BJ (cell line): Measurements from ENCODE around the gene PPP1R14C. TPM values are rescaled to one million over a fixed set of nuclear protein-coding genes. Genes with fewer than 3 reads are reported as not detected.
"Not testable (repeated sequence)": the region's sequence is repeated elsewhere in the genome, so short reads cannot be mapped to it uniquely, and the experiment has no call there.

ENCODE experiments used
- CTCF ChIA-PET: fragments of 350-600 bp; formaldehyde crosslinking; extraction: SDS; loops from one replicate; lab custom pipeline; 2021; ENCODE audit warnings: antibody characterized with exemption, inconsistent platforms; lab: Yijun Ruan, JAX
- POLR2A ChIA-PET: fragments of 300-600 bp; sonication (Branson Sonifier 250); formaldehyde crosslinking; extraction: SDS; loops from one replicate; lab custom pipeline; 2021; ENCODE audit warnings: antibody characterized with exemption; lab: Charles Lee
- DNase-seq: peaks from one replicate; pipeline ENCODE4 v3.0.0-alpha.2; 2011; ENCODE audit warnings: low read depth
- H3K27me3 ChIP-seq: 2 replicates; pipeline ENCODE4 v1.6.0; 2011; ENCODE audit warnings: low read length; ENCODE audit not compliant: control insufficient read depth, insufficient read depth
- H3K36me3 ChIP-seq: 2 replicates; pipeline ENCODE4 v1.5.1; 2011; ENCODE audit warnings: low read length; ENCODE audit not compliant: control insufficient read depth, insufficient read depth
- H3K4me3 ChIP-seq: 2 replicates; pipeline ENCODE4 v1.5.1; 2011; ENCODE audit warnings: low read depth, mild to moderate bottlenecking, control low read depth, low read length
- polyA plus RNA-seq: library from polyadenylated mRNA; depleted of rRNA; stranded (reverse); fragments of >200 nt; gene quantifications from 2 replicates; pipeline ENCODE4 v1.2.3, GENCODE V29; 2011
- TF ChIP-seq, protein P1 (sequence below): IDR thresholded peaks from 2 replicates; pipeline ENCODE4 v1.5.1; 2011; ENCODE audit warnings: low read depth, mild to moderate bottlenecking, control low read depth, inconsistent platforms, low read length, moderate library complexity; ENCODE audit not compliant: insufficient read depth

The PPP1R14C gene
- polyA plus RNA-seq, 1 experiment, result 0.05 TPM

DNA sequence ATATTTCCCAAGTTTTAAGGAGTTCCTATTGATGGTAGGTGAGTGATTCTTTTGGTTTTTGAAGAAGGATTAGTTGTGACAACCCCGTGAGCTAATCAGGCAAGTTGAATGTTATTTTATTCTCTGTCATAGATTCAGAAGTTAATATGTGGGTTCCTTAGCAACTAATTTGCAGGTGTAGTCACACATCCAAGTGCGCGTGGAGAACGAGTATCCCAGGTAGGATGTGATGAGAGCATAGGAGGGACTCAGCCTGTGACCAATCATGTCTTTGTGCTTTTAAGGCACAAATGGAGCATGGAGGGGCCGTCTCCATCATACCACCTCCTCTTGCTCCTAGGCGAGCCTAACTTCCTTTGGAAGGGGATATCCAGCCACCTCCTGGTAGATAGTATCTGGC, 41.1 kb downstream of the PPP1R14C start:
- TF ChIP-seq, protein P1, sequence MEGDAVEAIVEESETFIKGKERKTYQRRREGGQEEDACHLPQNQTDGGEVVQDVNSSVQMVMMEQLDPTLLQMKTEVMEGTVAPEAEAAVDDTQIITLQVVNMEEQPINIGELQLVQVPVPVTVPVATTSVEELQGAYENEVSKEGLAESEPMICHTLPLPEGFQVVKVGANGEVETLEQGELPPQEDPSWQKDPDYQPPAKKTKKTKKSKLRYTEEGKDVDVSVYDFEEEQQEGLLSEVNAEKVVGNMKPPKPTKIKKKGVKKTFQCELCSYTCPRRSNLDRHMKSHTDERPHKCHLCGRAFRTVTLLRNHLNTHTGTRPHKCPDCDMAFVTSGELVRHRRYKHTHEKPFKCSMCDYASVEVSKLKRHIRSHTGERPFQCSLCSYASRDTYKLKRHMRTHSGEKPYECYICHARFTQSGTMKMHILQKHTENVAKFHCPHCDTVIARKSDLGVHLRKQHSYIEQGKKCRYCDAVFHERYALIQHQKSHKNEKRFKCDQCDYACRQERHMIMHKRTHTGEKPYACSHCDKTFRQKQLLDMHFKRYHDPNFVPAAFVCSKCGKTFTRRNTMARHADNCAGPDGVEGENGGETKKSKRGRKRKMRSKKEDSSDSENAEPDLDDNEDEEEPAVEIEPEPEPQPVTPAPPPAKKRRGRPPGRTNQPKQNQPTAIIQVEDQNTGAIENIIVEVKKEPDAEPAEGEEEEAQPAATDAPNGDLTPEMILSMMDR, result no peak
- no peak for DNase-seq
- POLR2A ChIA-PET, result no interaction called here
- Histone ChIP-seq H3K4me3 (no peak overlapping the region), H3K36me3 (no peaks in the 10 kb centered on the region; the same call in 1 of the 2 replicates), H3K27me3 (no peaks in the 10 kb centered on the region)
- CTCF ChIA-PET, result no interaction called here

DNA sequence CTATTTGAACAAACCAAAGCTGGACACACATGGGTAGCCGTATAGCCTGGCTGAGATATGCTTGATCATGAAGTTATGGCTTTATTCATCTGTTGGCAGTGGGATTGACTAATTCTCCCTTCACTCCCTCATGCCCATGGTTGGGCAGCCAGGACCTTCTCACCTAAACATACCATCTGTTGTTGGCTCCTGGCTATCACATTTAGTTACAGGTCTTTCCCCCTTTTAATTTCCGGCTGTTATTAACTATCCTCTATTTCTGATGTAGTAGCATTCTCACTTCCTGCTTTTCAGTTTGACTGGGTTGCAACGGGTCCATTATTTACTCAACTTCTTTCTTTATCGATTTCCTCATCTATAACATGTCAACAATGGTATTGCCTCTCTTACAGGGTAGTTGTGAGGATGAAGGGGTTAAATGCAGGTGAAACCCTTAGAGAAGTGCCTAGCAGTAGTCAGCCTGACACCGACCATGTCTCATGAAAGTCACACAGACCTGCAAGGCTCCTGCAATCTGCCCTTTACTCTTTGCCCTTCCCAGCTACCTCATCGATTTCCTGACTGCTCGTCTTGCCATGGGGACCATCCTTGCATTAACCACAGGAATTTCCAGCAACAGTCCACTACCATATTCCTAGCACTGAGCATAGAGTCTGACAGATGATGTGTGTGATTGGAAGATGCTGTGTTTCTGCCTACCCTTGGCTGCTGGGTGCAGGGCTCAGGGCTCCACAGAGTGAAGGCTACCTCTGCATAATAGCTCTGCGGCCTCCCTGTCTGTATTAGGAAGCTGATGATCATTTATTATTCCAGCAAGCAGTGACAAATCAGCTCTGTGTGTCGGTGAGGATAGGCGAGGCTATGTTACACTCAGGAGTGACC, 42.2 kb downstream of the PPP1R14C start:
- CTCF ChIA-PET, result no interaction called here

DNA sequence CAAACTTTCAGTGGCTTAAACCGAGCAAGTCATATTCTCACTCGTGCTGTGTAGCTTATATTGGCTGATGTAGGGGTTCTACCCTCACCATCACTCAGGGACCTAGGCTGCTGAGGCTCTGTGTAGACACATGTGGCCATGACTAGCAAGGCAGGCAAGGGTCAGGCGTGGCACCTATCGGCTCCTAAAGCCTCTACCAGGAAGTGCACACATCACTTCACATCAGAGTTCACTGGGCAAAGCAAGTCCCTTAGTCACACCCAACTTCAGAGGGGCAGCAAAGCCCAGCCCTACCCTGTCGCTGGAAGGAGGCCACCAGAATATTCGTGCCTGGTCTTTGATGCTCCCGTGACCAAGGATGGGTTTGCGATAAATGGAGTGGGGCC, 42.9 kb downstream of the PPP1R14C start:
- ChIA-PET POLR2A (no interaction called here), CTCF (no interaction called here)
- DNase-seq, result no peak
- TF ChIP-seq, protein P1, result no peak
- Histone ChIP-seq H3K4me3 (no peak overlapping the region), H3K36me3 (no peaks in the 10 kb centered on the region; the same call in 1 of the 2 replicates), H3K27me3 (no peaks in the 10 kb centered on the region)

More for the DNA sequence above, 42.2 kb downstream of the PPP1R14C start:
- POLR2A ChIA-PET, result no interaction called here
- H3K4me3 ChIP-seq, result no peak overlapping the region
- no peaks in the 10 kb centered on the region; the same call in 1 of the 2 replicates for H3K36me3 ChIP-seq
- H3K27me3 ChIP-seq, result no peaks in the 10 kb centered on the region
- TF ChIP-seq, protein P1, result no peak
- DNase-seq, result no peak

DNA sequence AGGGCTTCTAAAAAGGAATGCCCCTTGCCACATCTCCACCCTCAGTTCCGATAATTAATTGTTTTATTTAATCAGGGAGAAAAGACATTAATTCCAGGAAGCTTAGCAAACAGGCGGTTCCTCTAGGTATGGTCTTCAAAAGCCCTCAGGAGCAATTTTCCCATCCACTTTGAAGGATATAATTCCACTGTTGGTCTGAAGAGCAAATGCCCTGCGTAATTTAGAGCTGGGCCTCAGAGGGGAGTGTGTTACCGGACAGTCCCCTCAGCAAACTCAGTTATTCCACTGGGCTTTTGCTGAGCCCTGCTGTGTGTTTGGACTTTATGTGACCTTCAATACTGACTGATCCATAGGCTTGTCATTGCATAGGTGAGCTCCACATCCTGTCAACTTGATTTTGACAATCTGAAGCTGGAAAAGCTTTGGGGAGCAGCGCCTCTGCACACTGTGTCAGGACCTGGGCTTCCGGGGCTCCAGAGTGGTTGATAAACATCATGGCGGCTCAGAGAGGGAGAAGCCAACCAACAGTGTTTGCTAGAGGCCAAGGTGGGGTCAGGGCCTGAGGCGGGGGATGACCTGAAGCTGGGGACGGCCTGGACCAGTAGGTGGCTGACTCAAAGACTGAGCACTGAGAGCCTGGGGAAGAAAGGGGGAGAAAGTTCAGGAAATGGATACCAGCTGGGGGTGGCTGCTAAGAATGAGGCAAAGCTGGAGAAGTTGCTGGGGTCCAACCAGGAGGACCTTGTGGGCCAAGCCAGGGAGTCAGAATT, 43.5 kb downstream of the PPP1R14C start:
- Histone ChIP-seq H3K27me3 (no peaks in the 10 kb centered on the region), H3K4me3 (no peak overlapping the region), H3K36me3 (no peaks in the 10 kb centered on the region; the same call in 1 of the 2 replicates)
- no peak for DNase-seq
- ChIA-PET CTCF (interaction anchor here (0.5 kb wide), 1 partner anchor 28 kb away, joined by 3 read pairs; no protein-coding TSS in a partner anchor), POLR2A (no interaction called here)
- TF ChIP-seq, protein P1, result no peak

DNA sequence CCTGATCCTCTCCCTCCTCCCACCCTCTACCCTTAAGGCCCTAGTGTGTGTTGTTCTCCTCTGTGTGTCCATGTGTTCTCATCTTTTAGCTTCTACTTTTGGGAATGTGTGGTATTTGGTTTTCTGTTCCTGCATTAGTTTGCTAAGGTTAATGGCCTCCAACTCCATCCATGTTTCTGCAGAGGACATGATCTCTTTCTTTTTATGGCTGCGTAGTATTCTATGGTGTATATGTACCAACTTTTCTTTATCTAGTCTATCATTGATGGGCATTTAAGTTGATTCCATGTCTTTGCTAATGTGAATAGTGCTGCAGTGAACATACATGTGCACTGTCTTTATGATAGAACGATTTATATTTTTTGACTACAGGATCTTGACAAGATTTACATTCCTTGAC, 44.6 kb downstream of the PPP1R14C start:
- POLR2A ChIA-PET, DNase-seq, CTCF ChIA-PET: not testable (repeated sequence)

More for the DNA sequence above, 44.6 kb downstream of the PPP1R14C start:
- not testable (repeated sequence) for H3K4me3 ChIP-seq, H3K36me3 ChIP-seq, H3K27me3 ChIP-seq
